Activated T-cell treated with anti-CD3 and anti-CD28 coated beads, Interleukin-2, amount 50 U/mL, for 48 hours (primary cell): ENCODE data around the gene GPR139.

Source experiments
- DNase-seq, 2 experiments: peaks; one replicate each; pipeline ENCODE4 v3.0.0-alpha.2; 2020

Gene GPR139

DNA sequence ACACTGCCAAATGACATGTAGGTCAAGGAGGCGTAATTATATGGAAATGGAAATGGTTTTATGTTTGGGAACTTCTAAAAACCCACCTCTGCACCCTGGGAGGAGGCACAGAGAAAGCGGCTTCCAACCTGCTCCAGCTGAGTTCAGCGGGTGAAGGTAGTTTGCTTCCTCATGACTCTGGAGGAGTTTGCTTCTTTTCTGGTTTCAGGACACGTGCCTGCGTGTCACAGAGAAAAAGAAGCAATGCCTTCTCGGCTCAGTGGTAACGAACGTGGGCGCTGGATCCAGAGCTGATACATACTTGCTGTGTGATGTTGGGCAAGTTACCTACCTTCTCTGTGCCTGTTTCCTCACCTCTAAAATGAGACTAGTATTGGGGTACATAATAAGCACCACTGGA lies 22.1 kb downstream of the GPR139 start:
- no peak for DNase-seq

DNA sequence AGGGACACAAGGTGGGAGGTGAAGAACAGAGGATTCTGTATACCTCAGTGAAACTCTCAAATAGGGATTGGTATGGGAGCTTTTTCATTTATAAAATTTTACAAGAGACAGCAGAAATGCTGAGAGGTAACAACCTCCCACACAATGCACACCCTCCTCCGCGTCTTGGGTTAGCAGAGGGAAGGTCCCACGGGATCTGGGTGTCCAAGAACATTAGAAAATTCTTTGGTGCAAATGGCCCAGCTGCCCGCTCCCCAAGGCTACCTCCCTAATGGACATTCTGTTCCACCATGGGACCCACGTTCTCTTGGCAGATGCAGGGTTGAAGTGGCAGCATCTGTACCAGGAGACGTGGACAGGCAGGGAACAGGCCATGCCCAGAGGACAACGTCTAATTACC lies 22.5 kb downstream of the GPR139 start:
- no peak for DNase-seq

- DNase-seq = no peak
Observed at GRCh38 chr16:20049831-20050230, 23.9 kb downstream of the GPR139 start.

- DNase-seq = no peak
Observed at GRCh38 chr16:20045886-20046285, 27.8 kb downstream of the GPR139 start.

DNA sequence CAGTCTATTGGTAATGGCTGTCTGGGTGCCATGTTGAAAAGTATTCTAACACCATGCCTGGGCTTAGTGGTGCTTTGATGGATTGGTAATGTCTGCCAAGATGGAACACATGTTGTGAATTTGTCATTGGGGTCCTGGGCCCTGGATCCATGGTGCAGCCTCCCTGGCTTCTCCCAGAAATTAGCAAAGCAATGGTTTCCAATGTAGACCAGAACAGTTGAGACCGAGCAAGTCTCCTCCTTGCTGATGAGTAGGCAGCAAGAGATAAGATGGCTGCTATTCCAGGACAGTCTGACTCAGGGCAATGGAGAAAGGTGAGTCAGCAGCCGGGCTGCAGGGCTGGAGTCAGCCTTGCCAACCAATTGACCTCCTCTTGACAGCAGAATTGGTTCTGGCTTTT lies 30.8 kb downstream of the GPR139 start:
- no peak for DNase-seq

GRCh38 chr16:20041924-20042596 lies 31.6 kb downstream of the GPR139 start:
- DNase-seq = no peak

- no peak for DNase-seq
Observed at GRCh38 chr16:20040011-20040410, 33.7 kb downstream of the GPR139 start.

GRCh38 chr16:20029611-20030010 lies 44.1 kb downstream of the GPR139 start:
- DNase-seq = no peak

DNA sequence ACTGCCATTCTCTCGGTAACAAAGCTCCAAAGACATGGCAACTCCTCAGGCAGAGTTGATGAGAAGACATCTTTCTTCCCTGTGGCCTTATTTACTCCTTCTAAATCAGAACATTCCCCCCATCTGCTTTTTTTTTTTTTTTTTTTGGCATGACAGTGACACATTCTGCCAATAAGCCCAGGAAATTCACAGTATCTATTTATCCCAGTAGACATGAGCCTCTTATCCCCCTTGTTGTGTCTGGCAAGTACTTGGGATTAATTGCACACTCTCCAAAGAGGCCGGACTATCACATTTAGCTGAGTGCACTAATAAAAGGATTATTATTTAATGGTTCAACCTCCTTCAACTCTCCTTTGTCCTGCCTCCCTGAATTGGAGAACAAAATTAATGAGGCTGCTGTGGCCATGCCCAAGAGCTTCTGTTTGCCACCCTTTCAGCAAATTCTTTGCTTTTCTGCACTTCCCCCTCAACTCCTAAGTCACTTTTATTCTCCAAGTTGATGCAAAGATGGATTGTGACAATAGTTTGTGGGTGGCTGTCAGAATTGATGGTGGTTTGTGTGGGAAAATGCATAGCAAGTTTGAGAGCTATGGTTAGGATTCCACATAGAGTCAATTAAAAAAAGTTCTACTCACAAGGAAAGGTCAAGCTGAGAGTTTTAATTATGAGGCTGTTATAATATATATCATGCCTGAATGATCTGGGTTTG lies 47.2 kb downstream of the GPR139 start:
- no peak for DNase-seq

DNA sequence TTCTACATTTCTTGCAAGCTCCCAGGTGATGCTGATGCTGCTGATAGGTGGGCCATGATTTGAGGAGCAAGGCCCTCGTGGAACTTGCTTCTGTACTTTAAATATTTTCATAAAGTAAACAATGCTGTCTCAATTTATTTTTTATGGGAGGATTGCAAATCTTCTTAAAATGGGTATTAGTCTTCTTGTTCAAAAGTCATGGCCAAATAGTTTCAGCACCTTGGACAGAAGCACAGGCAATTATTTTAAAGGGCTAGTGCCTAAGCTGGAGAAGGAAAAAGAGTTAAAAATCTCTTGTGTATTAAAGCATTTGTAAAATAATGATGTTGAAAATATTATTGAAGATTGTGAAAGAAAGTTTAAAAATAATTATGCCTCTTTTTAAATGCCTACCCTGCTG lies 50.5 kb downstream of the GPR139 start:
- DNase-seq = no peak

DNA sequence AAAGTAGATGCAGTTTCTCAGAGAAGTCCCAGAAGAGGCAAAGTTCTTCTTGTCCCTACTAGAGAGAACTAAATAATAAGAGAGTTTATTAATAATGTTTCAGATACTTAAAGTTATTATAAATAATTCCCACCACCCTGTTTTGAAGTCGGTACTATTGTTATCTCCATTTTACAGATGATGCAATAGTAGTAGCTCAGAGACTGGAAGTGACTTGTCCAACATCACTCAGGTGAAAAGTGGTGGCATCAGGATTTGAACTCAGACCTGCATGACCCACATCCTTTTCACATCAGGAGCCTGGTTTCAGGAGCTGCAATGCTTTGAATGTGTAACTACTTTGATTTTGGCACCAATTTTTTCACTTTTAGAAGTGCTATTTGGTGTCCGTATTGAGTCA lies 52.7 kb downstream of the GPR139 start:
- DNase-seq = no peak

DNA sequence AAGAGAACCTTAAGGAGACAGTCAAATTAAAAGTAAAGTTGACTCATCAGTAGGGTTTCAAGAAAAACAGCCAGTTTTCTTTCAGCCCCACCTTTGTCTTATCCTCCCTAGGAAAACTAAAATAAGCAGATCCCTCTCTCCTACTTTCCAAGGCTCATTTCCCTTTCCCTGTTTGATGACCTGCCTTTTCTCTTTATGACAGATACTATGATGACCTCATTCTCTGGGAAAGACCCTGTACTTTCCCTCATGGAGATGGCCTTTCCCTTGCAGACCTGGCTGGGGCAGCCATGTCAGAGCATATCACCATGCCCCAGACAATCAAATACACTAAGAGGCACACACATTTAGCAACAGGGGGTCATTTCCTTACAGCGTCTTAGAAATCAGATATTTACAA lies 53.6 kb downstream of the GPR139 start:
- no peak for DNase-seq

DNA sequence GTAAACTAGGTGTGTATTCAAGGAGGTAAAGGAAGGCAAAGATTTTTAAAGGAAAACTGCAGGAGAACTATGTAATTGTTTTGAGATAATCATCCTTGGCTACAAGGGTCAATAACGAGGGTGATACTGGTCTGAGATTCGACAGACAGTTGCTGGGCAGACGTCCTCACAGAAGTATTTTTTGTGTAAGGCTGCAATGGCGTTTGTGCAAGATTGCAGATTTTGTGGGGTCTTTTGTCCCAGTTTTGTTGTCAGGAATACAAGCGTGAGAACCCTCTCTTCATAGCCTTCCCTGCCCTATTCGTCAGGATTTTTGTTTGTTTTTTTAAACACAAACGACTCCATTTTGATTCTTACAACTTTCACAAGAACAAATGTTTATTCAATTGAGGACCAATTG lies 57.5 kb downstream of the GPR139 start:
- no peak for DNase-seq

DNA sequence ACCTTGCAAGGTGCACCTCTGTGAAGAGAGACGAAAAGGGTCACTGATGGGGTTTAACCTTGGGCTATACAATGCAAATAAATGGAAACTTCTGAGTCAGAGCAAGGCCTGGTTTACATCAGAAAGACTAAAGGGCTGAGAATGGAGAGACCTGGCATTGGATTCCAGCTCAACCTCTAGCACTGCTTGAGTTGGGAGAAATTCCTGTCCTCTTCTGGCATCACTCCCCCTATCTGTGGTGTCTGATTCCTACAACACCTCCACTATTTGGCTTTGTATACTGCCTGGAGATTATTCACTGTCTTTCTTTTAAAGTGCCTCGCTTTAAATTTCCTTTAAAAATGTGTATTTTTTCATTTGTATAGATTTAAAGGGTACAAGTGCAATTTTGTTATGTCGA lies 68.8 kb downstream of the GPR139 start:
- DNase-seq = no peak

DNA sequence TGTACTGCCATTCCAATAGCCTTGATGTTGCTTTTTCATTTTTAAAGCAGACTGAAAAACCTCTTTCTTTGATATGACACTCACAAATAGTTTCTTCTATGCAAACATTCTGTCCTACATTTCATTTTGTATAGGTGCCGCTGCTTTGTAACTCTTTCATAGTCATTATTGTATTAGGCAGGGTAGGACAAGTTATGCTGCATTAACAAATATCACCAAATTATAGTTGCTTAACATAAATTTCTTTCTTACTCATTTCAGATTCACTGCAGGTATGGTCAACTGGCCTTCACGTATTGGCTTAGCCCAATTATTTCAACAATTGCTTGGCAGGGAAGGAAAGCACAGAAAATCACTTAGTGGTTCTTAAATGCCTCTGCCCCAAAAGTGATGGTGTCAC lies 70.8 kb downstream of the GPR139 start:
- DNase-seq = no peak

GRCh38 chr16:20001856-20002707 lies 71.6 kb downstream of the GPR139 start:
- DNase-seq = no peak

DNA sequence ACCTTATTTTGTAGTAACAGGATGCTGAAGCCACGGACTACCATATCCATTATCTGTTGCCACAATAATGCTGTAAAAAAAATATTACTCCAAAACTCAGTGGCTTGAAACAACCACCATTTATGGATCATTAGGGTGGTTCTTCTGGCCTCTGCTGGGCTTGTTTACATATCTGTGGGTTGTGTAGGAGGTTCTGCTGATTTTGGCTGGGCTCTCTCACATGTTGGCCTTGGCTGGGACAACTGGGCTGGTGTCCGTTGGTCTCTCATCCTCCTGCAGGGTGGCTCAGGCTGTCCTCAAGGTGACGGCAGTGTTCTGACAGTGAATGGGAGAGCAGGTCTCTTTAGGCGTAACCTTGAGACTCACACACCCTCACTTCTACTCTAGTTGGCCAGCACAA lies 76.0 kb downstream of the GPR139 start:
- DNase-seq = no peak

DNA sequence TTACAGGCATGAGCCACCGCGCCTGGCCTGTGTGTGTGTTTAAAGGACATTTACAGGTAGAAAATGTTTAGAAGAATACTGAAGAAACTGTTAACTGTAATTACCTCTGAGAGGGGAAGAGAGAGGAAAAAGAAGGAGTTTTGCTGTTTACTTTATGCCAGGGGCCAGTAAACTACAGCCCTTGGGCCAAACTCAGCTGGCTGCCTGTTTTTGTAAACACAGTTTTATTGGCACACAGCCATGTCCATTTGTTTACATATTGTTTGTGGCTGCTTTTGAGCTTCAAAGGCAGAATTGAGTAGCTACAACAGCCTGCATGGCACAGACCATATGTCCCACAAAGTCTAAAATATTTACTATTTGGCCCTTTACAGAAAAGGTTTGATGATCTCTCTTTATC lies 76.4 kb downstream of the GPR139 start:
- no peak for DNase-seq

DNA sequence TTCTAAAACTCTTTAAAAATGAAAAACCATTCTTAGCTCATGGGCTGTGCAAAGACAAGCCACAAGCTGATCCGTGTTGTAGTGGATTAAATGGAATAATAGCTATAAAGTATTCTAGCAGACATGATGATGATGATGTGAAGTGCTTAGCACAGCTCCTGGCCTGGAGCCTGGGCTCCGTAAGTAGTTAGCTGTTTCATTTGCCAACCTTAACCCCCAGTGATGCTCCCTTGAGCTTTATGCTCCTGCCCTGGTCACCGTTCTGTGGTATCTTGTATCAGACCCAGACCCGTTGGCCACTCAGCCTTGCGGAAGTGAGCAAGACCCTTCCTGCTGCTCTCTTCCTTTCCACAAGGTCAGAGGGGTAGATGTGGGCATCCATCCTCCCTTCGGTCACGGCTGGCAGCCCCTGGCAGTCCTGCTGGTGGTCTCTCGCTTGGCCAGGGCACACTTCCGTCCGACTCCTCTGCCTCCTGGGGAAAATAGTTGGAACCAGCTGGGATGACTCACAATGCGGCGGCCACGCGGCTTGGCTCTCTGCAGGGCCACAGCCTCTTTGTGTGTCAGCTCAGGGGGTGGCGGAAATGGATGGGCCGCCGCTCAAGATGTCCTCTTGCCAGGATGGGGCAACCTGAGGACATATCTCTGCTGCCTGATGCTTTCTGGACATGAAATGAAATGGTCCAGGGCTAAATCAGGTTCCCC lies 79.1 kb downstream of the GPR139 start:
- DNase-seq = no peak

GRCh38 chr16:19991614-19992013 lies 82.1 kb downstream of the GPR139 start:
- no peak for DNase-seq

- no peak for DNase-seq
Observed at GRCh38 chr16:19984135-19984534, 89.6 kb downstream of the GPR139 start.
